Measurements from ENCODE around the gene CASKIN2.

DNA sequence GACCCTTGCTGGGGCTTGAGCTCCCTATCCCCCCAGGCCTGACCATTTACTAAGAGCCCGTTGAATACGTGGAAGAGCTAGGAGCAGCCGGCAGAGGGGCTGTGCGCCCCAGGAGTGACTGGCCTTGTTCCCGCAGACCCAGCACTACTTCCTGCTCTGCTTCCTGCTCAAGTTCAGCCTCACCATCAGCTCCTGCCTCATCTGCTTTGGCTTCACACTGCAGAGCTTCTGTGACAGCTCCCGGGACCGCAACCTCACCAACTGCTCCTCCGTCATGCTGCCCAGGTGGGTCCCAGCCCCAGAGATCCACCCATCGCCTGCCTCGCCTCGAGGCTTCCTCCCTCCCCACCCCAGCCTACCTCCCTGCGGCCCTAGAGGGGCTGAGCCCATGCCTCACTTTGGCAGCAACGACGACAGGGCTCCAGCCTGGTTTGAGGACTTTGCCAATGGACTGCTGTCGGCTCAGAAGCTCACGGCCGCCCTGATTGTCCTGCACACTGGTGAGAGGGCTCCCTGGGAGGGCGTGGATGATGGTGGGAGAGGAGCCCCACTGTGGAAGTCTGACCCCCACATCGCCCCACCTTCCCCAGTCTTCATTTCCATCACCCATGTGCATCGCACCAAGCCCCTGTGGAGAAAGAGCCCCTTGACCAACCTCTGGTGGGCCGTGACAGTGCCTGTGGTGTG, 17.2 kb downstream of the CASKIN2 start:
- TF ChIP-seq EZH2 (IDR thresholded peaks at IDR 0.05; ENCODE audit: insufficient read depth, poor library complexity, severe bottlenecking) (no peak), EZH2phosphoT487 (IDR thresholded peaks at IDR 0.05; ENCODE audit: insufficient read depth, low read depth) (no peak)
